Measurements from ENCODE around the gene KRTAP5-8. TPM values are rescaled to one million over a fixed set of nuclear protein-coding genes. Genes with fewer than 3 reads are reported as not detected.
A peak's percentile ranks its signal among the peaks of the same experiment; 100 is the strongest.
"Not testable (repeated sequence)": the region's sequence is repeated elsewhere in the genome, so short reads cannot be mapped to it uniquely, and the experiment has no call there.

KRTAP5-8 gene
- total RNA-seq, 4 donors from 2014 or later, result 0.82 TPM; not detected in 3

DNA sequence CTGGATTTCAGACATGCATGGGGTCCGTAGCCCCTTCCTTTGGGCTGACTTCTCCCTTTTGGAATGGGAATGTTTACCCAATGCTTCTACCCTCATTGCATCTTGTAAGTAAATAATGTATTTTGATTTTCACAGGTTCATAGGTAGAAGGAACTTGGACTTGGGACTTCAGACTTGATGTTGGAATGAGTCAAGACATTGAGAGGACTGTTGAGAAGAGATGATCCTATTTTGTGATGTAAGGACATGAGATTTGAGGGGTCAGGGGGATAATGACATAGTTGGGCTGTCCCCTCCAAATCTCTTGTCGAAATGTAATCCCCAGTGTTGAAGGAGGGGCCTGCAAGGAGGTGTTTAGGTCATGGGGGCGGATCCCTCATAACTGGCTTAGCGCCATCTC, 26.6 kb downstream of the KRTAP5-8 start:
- Histone ChIP-seq H3K36me3 (no peaks in the 10 kb centered on the region), H3K4me3 (no peak overlapping the region), H3K9me3 (no peaks in the 10 kb centered on the region), H3K27ac (no peak overlapping the region), H3K4me1 (no peaks in the 10 kb centered on the region), H3K27me3 (peaks cover 0 to 6% (median 5%) of the 10 kb centered on the region in 3 donors)
- intact Hi-C loops (cut with DNase I; ENCODE audit: low total_unique reads) (no loop called here), in situ Hi-C loops (cut with MboI; ENCODE audit: low sequenced_read_pairs in 4 of 4) (no loop called here)
- no peak for ATAC-seq
- TF ChIP-seq, protein P1, sequence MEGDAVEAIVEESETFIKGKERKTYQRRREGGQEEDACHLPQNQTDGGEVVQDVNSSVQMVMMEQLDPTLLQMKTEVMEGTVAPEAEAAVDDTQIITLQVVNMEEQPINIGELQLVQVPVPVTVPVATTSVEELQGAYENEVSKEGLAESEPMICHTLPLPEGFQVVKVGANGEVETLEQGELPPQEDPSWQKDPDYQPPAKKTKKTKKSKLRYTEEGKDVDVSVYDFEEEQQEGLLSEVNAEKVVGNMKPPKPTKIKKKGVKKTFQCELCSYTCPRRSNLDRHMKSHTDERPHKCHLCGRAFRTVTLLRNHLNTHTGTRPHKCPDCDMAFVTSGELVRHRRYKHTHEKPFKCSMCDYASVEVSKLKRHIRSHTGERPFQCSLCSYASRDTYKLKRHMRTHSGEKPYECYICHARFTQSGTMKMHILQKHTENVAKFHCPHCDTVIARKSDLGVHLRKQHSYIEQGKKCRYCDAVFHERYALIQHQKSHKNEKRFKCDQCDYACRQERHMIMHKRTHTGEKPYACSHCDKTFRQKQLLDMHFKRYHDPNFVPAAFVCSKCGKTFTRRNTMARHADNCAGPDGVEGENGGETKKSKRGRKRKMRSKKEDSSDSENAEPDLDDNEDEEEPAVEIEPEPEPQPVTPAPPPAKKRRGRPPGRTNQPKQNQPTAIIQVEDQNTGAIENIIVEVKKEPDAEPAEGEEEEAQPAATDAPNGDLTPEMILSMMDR (IDR thresholded peaks at IDR 0.05 in 4 of 5, conservative IDR thresholded peaks at IDR 0.05 in 1 of 5), result no peak
- no peak for TF ChIP-seq POLR2A (IDR thresholded peaks at IDR 0.05)
- DNase-seq, result no peak

DNA sequence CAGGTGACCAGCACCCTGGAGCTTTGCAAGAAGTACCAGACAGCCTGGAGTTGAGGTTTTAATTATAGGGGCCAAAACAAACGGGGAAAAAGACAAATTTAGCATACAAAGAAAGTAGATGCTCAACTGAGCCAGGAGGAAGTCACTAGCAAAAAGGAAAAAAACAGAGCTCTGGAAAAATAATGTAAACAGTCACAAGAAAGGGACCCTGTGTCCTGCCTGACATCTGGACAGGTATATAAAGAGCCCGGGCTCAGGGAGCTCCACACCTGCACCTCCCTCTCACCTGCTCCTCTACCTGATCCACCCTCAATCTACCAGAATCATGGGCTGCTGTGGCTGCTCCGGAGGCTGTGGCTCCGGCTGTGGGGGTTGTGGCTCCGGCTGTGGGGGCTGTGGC, 27.4 kb downstream of the KRTAP5-8 start, which contains the start of gene KRTAP5-10:
Gene KRTAP5-10 (plus strand): TSS at position 301 of the 400 bp plus-strand sequence. CDS start 25 bp downstream, at position 326.
- in situ Hi-C loops (cut with MboI; ENCODE audit: low sequenced_read_pairs in 4 of 4), result no loop called here
- TF ChIP-seq, protein P1 (IDR thresholded peaks at IDR 0.05 in 4 of 5, conservative IDR thresholded peaks at IDR 0.05 in 1 of 5), result no peak
- TF ChIP-seq POLR2A (IDR thresholded peaks at IDR 0.05), result no peak
- H3K4me3 ChIP-seq, result no peak within 1 kb of the TSS
- no peaks in the 10 kb centered on the region for H3K4me1 ChIP-seq
- no peak within 1 kb of the TSS for H3K27ac ChIP-seq
- H3K36me3 ChIP-seq, result no peaks in the 10 kb centered on the region
- no peak for DNase-seq
- H3K27me3 ChIP-seq, result peaks cover 0 to 6% (median 5%) of the 10 kb centered on the region in 3 donors
- H3K9me3 ChIP-seq, result no peaks in the 10 kb centered on the region
- intact Hi-C loops (cut with DNase I; ENCODE audit: low total_unique reads), result no loop called here
- ATAC-seq, result no peak

DNA sequence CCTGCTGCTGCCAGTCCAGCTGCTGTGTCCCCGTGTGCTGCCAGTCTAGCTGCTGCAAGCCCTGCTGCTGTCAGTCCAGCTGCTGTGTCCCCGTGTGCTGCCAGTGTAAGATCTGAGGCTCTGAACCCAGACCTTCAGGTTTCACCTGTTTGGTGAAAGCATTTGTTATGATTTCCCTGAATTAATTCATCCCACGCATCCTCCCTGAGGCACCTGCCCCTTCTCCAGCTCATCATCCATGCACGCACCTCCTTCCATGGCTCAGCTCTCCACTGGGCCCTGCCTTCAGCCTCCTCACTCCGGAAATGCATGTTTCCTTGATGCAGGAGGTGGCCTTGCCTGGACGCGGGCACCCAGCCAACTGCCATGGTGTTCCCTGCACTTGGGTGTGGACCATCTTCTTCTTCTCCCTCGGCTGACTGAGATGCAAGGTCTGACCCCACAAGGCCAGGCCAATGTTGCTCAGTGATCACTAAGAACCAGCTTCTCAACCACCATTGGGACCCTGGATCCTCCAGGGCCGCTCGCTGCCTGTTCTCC, 28.3 kb downstream of the KRTAP5-8 start:
- TF ChIP-seq POLR2A (IDR thresholded peaks at IDR 0.05), result no peak
- H3K27ac ChIP-seq, result no peak overlapping the region
- no peak overlapping the region for H3K4me3 ChIP-seq
- DNase-seq (no peak), ATAC-seq (no peak)
- H3K27me3 ChIP-seq, result peaks cover 0 to 6% (median 5%) of the 10 kb centered on the region in 3 donors
- intact Hi-C loops (cut with DNase I; ENCODE audit: low total_unique reads) (no loop called here), in situ Hi-C loops (cut with MboI; ENCODE audit: low sequenced_read_pairs in 4 of 4) (no loop called here)
- no peaks in the 10 kb centered on the region for H3K9me3 ChIP-seq
- H3K36me3 ChIP-seq, result no peaks in the 10 kb centered on the region
- H3K4me1 ChIP-seq, result no peaks in the 10 kb centered on the region

DNA sequence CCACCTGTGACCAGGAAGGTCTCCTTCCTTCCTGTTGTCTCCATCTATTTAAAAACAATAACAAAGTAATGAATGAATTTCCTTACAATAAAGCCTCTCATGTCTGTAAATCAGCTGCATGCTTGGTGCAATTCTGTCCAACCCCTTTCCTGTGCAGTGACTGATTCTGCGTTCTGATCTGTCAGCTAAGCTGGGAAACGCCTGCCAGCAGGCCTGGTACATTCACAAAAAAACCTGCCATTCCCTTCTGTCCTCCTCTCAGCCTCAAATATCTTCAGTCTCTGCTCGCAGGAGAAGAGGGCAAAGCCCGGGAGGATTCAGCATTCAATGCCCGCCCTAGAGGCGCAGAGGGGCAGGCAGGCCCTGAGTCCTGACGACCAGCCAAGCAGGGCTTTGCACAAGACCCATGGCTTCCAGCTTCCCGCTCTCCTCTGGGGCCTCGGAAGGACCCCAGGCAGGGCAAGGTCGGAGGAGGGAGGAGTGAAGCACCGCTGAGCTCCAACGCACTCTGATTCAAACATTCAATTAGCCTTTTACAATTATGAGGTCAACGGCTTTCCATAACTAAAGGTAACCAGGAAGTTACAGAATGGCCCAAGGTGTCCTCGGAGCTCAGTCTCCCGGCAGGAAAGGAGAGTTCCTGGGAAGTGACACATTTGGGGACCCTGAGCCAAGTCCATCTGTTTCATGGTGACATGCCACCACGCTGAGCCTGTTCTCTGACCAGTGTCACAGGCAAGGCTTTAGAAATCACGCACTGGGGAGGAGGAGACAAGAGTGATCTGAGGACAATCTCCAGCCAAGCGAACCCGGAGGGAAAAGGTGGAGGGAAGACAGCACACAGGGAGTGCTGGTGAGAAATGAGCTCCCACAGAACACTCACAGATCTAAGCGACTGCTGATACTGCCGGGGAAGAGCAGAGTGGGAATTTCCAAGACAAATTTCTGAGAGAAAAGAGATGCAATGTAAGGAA, 29.1 kb downstream of the KRTAP5-8 start:
- H3K36me3 ChIP-seq; ATAC-seq; H3K27ac ChIP-seq; intact Hi-C loops (cut with DNase I; ENCODE audit: low total_unique reads); DNase-seq; H3K4me1 ChIP-seq; H3K9me3 ChIP-seq; in situ Hi-C loops (cut with MboI; ENCODE audit: low sequenced_read_pairs in 4 of 4); H3K27me3 ChIP-seq; H3K4me3 ChIP-seq: not testable (repeated sequence)

DNA sequence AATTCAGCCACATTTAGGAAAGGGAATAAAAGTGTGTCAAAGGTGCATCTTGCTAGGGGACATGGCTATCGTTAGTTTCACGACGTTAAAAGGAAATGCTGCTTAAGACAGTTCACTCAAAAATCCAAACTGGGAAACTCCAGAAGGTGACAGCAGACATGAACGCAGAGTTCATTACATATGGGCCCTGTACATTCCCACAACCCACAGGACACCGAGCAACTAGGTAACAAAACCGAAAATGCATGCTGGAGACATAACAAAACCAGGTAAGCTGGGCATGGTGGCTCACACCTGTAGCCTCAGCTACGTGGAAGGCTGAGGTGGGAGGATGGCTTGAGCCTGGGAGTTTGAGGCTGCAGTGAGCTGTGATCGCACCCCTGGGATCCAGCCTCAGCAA, 29.8 kb downstream of the KRTAP5-8 start:
- in situ Hi-C loops (cut with MboI; ENCODE audit: low sequenced_read_pairs in 4 of 4); H3K27me3 ChIP-seq; H3K4me3 ChIP-seq; ATAC-seq; H3K36me3 ChIP-seq; H3K9me3 ChIP-seq; DNase-seq; H3K27ac ChIP-seq; H3K4me1 ChIP-seq; intact Hi-C loops (cut with DNase I; ENCODE audit: low total_unique reads): not testable (repeated sequence)

DNA sequence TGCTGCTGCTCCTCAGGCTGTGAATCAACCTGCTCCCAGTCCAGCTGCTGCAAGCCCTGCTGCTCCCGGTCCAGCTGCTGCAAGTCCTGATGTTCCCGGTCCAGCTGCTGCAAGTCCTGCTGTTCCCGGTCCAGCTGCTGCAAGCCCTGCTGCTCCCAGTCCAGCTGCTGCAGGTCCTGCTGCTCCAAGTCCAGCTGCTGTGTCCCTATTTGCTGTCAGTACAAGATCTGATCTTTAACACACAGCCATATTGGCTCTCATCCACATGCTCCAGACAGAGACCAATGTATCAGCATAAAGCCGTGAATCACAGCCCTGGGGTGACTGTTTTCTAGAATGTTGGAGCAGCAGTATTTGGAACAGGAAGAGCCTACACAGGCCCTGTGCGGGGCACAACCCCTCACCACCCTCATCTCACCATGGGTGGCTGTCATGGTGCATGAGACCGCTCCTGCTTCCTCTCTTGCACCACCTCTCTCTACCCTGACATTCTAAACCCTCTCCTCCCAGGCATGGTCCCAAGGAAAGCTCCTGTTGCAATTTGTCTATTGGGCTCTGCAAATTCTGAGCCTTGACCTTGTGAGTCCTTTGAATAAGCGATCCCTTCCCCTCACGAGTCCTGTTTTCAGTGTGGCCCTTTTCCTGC, 31.0 kb downstream of the KRTAP5-8 start:
- H3K27me3 ChIP-seq, result peaks cover 0 to 3% (median 0%) of the 10 kb centered on the region in 3 donors
- in situ Hi-C loops (cut with MboI; ENCODE audit: low sequenced_read_pairs in 4 of 4), result no loop called here
- no peaks in the 10 kb centered on the region for H3K36me3 ChIP-seq
- intact Hi-C loops (cut with DNase I; ENCODE audit: low total_unique reads), result no loop called here
- TF ChIP-seq POLR2A (IDR thresholded peaks at IDR 0.05), result no peak
- TF ChIP-seq, protein P1 (IDR thresholded peaks at IDR 0.05 in 4 of 5, conservative IDR thresholded peaks at IDR 0.05 in 1 of 5), result no peak
- peak; percentile 45 to 72 for ATAC-seq
- no peak for DNase-seq
- H3K9me3 ChIP-seq, result no peaks in the 10 kb centered on the region
- no peaks in the 10 kb centered on the region for H3K4me1 ChIP-seq
- H3K27ac ChIP-seq, result no peak overlapping the region
- no peak overlapping the region for H3K4me3 ChIP-seq

DNA sequence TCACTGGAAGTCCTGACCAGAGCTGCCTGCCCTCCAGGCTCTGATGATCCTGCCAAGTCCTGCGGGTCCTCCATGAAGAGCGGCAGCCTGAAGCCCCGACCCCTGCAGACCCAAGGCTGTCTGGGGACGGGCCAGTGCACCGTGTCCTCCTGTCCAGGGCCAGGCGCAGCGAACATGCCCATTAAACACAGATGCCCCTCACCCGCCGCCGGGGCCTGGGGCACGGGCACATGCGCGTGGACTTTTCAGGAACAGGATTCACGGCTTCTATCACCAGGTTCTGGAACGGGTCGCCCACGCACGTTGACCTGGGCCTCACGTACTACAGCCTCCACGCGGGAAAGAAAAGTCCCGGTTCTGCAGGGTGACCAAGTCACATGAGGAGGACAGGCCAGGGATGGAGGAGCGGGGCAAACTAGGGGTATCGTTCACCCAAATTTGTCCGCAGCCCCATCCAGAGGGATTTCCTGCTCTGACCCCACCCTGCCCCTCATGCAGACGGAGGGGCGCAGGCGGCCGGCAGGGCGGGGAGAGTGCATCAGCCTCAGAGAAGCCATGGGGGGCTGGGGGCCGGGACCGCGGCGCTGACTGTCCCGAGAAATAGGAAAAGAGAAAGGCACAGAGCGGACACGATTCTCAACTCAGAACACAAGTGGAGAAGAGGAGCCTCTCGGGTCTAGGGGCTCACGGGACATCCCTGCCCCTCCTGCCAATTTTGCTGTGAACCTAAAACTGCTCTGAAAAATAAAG, 33.5 kb downstream of the KRTAP5-8 start:
- H3K4me3 ChIP-seq; in situ Hi-C loops (cut with MboI; ENCODE audit: low sequenced_read_pairs in 4 of 4); H3K27ac ChIP-seq; H3K36me3 ChIP-seq; DNase-seq; H3K9me3 ChIP-seq; intact Hi-C loops (cut with DNase I; ENCODE audit: low total_unique reads); H3K4me1 ChIP-seq; ATAC-seq; H3K27me3 ChIP-seq: not testable (repeated sequence)

Measured in gastrocnemius medialis (tissue), 4 donors.